Ramos (cell line): ENCODE data around the gene IQGAP2.
"Not testable (repeated sequence)": the region's sequence is repeated elsewhere in the genome, so short reads cannot be mapped to it uniquely, and the experiment has no call there.

ENCODE experiments used
- in situ Hi-C: fragments of 300-500 bp; cut with MboI; formaldehyde crosslinking; loops from one replicate; pipeline ENCODE4 v1.14.3; 2022; ENCODE audit warnings: low sequenced_read_pairs; ENCODE audit not compliant: unreplicated experiment

IQGAP2 gene

DNA sequence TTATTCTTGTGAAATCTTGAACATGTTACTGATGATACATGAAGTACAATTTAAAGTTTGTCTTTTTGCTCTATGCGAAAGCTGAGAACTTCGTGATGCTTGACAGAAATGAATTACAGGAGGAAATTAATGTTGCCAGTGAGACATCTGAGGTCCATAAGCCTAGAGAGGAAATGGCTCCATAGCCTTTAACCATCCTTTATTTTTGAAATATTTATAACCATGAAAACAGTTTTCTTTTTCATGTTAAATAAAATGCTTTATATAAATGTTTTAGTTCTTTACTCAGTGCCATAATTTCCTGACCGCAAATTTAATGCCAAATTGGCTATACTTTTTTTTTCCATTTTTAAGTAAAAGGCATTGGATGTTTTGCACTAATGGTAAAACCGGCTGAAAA lies 191.0 kb downstream of the IQGAP2 start:
- in situ Hi-C loops: loop anchor here (10.0 kb wide), 1 partner anchor 181 kb away; no protein-coding TSS in a partner anchor

DNA sequence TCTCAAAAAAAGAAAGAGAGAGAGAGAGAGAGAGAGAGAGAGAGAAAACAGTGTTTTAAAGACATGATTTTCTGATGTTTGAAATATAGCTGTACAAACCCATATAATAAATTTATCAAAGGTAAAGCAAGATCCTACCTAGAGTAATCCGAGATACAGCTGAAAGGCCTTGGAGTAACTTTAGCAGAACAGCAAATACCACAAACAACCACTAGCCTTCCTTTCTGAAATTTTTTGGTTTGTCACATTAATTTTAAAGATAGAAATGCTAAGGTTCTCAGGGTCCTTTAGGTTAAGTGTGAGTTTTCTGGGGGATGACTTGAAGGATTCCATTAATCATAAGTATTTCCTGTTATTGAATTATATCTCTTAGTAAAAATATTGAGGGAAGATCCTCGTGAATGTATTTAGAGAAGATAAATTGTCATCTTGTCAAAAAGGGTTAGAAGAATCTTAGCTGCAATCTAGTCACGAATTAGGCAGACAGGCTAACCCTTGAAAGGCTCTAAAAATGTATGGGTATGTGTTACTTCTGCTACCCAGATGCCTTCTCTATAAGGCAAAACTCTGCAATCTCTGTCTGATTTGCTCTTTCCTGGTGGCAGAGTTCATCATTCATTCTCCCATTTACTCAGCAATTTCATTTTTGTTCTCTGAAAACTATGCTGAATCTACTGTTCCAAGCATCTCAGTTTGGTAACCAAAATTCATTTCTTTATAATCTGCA lies 192.8 kb downstream of the IQGAP2 start:
- in situ Hi-C loops: loop anchor here (10.0 kb wide), 1 partner anchor 179 kb away; no protein-coding TSS in a partner anchor

DNA sequence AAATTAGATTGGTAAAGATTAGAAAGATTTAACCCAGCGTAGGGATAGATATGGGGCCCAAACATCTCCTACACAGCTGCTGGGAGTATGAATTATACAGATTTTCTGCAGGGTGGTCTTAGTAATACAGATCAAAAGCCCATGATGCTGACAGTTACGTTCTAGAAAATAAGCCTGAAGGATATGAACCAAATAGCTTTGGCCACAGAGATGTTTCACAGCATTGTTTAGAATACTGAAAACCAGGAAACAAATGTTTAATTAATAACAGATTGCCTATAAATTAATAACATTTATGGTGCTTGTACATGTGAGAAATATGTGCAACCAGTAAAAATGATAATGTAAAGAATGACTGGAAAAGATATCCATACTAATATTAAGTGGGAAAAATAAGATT lies 195.4 kb downstream of the IQGAP2 start:
- in situ Hi-C loops: loop anchor here (10.0 kb wide), 1 partner anchor 176 kb away; no protein-coding TSS in a partner anchor

DNA sequence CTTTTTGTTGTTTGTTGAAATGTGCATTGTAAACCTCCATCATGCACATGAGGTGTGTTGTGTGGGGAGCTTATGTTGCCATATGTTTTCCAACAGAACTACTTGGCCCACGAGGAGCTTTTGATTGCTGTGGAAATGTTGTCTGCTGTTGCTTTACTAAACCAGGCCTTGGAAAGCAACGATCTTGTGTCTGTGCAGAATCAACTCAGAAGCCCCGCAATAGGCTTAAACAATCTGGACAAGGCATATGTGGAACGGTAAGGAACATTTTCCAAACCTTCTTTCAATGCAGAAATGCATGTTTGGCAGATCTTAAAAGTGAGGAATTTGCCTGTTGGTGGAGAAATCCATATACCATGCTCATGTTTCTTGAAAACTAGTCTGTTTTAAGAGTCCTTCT lies 197.6 kb downstream of the IQGAP2 start:
- in situ Hi-C loops: no loop called here

DNA sequence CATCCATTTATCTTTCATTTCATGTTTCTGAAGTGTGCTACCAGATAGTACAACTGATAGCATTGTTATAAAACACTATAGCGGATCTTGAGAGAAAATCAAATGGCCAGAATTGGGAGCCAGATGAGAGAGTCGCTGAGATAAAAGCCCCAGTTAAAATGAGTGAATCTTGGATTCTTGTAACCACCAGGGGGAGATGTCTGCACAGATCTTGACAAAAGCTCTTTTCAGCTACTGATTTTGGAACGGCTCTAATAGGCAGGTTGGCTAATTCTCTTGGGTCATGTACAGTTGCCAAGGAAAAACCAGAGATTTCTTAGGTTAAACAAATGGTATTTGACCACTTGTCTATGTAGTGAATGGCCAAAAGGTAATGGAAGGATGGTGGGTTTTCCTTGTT lies 198.4 kb downstream of the IQGAP2 start:
- in situ Hi-C loops: no loop called here

DNA sequence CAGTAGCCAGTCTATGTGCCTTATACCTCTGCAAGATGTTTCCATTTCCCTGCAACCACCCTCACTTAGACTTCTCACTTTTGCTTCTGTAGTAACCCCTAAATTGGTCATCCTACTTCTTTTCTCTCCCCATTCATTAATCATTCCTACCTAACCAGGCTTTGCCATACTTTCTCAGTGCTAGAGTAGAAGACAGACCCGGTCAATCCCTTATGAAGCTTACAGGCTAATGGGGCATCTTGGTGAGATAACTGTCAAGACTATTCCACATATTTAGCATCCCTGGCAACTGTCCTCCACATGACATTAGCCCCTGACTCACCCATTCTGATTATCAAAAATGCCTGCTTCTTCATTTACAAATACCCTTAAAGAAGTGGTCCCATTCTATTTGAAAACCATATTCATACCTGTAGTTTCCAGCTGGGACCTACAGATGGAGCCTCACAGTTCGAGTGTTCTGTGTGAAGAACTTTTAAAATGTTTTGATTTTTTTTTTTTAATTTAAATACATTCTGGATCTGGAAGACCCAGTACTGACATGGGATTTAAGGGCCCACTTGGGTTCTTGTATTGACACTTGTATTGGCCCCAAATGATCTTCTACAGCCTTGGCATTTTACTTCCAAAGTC lies 199.1 kb downstream of the IQGAP2 start:
- in situ Hi-C loops: no loop called here

DNA sequence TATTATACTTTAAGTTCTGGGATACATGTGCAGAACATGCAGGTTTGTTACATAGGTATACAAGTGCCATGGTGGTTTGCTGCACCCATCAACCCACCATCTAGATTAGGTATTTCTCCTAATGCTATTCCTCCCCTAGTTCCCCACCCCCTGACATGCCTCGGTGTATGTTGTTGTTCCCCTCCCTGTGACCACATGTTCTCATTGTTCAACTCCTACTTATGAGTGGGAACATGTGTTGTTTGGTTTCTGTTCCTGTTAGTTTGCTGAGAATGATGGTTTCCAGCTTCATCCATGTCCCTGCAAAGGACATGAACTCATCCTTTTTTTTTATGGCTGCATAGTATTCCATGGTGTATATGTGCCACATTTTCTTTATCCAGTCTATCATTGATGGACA lies 200.9 kb downstream of the IQGAP2 start:
- in situ Hi-C loops: not testable (repeated sequence)

DNA sequence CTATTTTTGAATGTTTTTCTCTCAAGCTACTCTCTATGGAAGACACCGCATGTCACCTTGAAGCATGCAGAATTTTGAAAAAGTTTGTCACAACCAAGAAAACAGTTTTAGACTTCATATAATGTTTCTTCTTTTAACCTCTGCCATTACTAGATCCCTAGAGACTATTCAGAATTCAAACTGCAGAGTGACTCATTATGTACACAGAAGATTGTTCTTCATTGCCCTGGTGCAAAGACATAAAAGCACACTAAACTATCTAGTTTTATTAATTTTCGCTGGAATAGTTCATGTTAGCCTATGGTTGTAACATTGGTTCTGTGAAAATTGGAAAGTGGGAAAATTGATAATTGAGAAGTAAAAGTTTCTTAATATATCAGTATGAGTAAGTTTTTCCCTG lies 201.8 kb downstream of the IQGAP2 start:
- in situ Hi-C loops: no loop called here

DNA sequence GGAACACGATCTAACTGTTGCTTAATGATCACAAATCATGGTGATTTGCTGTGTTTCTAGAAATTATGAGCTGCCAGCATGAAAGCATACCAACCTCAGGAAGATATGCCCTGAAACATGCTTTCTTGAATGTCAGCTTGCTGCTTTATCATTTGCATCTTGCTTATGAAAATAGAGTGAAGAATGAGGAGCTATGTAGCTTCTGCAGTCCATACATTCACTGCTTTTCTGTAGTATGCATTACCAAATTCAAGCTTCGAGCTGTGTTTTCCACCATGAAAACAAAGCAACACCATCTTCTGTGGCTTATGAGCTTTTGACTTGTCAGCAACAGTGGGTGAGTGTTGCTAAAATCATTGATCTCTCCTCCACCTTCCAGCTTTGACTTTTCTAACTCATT lies 203.6 kb downstream of the IQGAP2 start:
- in situ Hi-C loops: no loop called here

DNA sequence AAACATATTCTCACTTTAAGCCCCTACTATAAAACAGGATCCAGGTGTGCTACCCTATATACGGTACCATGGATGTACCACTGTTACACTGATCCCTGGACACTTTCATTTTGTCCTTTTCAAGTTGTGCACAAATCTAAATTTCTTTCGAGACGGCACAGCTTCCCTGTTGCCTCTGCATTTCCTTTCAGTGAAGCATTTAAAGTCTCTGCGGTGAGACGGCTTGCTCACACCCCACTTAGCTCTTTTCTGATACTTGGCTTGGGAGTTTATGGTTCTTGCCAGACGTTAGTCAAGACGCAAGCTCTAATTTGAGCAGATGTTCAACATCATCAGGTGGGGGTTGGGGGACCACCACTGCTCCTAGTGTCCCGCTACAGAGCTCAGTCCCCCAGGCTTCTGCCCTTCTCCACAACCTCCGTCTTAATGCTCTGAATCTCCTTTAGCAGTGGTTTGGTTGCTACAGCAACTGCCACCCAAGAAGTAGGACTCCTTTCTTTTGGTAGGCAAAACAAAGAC lies 204.3 kb downstream of the IQGAP2 start:
- in situ Hi-C loops: no loop called here

DNA sequence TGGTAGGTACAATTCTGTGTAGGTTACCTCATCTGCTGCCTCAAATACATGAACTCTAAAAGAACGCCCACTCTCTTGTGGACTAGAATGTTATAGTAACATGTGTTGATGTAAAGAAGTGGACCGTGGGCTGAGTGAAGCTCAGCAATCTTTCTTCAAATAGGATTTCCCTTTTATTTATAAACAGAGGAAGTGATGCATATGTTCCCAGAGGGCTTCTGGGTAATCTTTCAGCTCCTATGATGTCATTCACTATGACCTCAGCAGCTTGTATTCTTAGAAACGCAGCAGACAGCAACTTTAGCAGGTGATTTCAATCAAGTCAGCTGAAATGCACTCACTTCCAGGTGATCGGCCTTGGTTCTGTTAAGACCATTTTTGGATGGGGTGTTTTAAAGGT lies 205.7 kb downstream of the IQGAP2 start:
- in situ Hi-C loops: no loop called here

DNA sequence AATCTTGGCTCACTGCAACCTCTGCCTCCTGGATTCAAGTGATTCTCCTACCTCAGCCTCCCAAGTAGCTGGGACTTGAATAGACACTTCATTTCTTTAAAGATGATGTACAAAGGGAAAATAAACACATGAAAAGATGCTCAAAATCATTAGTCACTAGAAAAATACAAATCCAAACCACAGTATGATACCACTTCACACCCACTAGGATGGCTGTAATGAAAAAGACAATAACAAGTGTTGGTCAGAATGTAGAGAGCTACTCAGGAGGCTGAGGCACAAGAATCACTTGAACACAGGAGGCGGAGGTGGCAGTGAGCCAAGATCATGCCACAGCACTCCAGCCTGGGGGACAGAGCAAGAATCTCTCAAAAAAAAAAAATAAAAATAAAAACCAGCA lies 207.1 kb downstream of the IQGAP2 start:
- in situ Hi-C loops: no loop called here

DNA sequence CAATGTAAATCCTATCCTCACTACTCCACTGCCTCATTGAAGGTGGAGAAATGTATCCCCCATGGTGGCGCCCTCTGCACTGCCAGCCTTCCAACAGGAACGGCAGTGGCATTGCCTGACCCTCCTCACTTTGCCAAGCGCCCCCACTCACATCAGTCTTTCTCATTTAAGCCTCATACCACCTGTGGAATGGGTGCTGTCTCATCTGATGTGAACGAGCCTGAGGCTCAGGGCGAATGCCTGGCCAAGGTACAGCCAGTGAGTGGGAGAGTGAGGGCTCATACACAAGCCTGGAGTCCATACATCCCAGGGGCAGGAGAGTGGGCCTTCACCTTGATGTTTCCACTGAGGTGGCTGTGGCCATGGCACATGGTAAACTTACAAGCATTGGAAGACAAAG lies 209.9 kb downstream of the IQGAP2 start:
- in situ Hi-C loops: no loop called here

DNA sequence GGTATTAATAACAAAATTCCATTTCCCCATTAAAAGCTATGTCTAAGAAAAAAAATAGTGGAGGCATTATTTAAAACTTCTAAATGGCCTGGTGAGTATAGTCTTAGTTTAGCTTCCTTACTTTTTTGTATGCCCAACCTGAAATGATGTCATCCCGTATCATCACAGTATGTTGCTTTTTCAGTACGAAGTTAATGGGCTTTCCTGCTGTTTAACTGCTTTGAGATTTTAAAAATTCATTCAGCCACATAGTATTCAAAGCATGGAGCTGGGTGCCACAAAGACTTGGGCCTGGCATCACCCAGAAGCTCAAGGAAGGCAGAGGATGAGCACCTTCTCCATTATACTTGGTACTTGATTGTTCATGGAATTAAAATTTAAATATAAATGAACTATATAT lies 212.7 kb downstream of the IQGAP2 start:
- in situ Hi-C loops: no loop called here

DNA sequence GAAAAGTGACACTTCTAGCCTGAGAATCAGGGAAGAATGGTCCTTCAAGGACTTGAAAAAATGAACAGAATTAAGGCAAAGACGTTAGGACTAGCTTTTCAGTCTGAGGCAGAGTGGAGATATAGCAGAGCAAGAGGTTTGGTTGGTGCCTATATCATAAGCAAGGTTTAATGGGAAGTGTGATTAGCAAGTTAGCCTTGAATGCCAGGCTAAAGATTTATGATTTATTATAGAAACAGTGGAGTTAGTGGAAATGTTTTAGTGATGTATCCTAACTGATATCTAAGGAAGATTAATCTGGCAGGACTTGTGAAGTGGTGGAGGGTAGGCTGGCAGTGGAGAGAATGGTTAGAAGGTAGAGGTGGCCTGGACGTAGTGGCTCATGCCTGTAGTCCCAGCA lies 213.1 kb downstream of the IQGAP2 start:
- in situ Hi-C loops: no loop called here

DNA sequence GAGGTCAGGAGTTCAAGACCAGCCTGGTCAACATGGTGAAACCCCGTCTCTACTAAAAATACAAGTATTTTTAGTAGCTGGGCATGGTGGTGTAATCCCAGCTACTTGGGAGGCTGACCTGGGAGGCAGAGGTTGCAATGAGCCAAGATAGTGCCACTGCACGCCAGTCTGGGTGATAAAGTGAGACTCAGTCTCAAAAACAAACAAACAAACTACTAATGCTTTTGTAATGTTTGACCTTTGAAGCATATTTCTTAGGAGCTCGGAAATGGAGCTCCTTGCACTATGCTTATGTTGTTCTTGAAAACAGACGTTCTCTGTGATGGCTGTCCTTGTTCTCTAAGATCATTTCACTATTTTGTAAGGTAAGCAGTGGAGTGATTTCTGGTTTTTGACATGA lies 214.1 kb downstream of the IQGAP2 start:
- in situ Hi-C loops: no loop called here

DNA sequence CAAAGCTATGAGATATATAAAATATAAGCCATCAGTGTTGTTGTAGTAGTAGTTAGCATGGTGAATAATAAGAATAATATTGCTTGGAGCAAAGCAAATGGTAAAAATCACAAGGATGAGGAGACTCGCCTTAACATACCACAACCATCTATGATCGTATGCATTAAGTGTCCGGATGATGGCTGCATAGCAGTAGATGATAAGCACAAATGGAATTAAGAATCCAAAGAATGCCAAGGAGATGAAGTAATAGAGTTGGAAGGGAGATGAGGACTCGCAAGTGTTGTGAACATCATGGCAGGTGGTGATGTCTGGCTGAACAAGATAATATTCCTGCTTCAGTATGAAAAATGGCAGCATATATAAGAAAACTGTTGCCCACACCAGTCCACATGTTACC lies 214.6 kb downstream of the IQGAP2 start:
- in situ Hi-C loops: no loop called here

DNA sequence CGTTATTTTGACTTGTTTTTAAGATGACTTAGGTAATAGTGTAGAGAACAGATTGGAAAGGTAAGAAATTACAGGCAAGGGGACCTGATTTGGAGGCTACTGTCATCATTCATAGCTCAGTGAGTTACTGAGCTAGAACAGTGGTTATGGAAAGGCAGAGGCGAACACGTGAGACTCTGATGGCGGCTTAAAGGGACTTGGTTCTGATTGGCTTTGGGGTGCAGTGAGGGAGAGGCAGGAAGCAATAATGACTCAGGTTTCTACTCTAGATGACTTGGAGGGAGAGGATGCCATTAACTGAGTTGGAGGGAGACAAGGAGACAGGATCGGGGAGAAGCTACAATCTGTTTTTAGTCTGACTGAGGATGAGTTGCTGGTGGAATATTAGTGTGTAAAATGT lies 217.1 kb downstream of the IQGAP2 start:
- in situ Hi-C loops: no loop called here

DNA sequence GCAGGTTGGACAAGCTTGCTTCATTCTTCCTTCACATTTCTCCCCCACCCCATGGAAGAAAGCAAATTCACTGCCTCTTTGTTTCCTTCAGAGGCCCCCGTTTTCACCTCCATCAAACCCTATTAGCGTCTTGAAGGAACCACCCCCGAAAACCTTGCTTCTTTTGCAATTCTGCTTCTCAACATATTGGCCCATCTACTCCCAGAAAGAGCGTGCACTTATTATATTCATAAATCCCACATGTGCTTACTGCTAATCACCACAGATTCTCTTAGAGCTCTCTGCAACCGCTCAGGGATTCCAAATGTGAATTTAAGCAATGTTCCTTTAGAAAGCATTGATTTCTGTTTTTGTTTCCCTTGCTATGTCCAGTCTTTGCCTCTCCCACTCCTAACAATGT lies 219.0 kb downstream of the IQGAP2 start:
- in situ Hi-C loops: no loop called here

DNA sequence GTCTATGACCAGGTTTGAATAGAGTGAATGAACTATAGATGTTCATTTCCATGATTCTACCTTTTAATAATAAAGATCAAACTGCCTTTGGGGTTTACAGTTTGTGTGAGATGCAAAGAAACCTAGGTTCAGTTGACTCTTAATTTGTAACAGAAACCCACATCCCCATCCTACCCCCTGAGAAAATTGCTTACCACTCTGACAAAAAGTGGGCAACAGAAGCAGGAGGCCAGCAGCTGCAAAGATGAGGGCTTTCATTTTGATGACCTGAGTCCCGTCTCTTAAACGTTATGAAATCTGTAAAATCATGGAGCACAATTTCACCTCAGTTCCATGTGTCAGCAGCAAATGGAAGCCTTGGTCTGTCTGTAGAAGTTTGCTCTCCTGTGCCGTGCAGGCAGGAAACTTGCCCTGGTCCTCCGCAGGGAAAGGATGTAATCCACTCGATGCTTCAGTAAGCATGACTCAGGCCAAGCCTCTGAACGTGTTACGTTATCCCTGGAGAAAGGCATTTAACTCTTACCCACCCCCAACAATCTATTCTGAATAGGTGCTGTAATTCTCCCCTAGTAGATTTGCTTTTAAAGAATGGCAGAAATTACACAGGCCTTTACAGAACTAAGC lies 220.0 kb downstream of the IQGAP2 start, which contains the start of gene F2RL2:
TSS of gene F2RL2 (minus strand) at position 431 of the 624 bp plus-strand sequence. CDS start at position 258, 173 bp downstream.
- in situ Hi-C loops: no loop called here
